NCI-H1436 (cell line): ENCODE data around the gene GBP5.
"Not testable (repeated sequence)": the region's sequence is repeated elsewhere in the genome, so short reads cannot be mapped to it uniquely, and the experiment has no call there.

ENCODE experiments used
- DNase-seq: peaks from one replicate; lab custom pipeline; 2025; lab: John Stamatoyannopoulos, UW

GBP5 gene

GRCh38 chr1:89272269-89273041 is at the start of gene GBP5:
Gene GBP5, minus strand, starts transcription at chr1:89272860. Its CDS starts 3,305 bp downstream, at chr1:89269555.
- DNase-seq = not testable (repeated sequence)

GRCh38 chr1:89322402-89322801 is 49.7 kb upstream of the GBP5 start:
- no peak for DNase-seq

GRCh38 chr1:89312572-89312971 is 39.9 kb upstream of the GBP5 start:
- no peak for DNase-seq

- DNase-seq = no peak
These were observed 39.1 kb upstream of the GBP5 start for GRCh38 chr1:89311757-89312156.

GRCh38 chr1:89310976-89311375 is 38.3 kb upstream of the GBP5 start:
- DNase-seq = no peak

GRCh38 chr1:89310505-89310904 is 37.8 kb upstream of the GBP5 start:
- DNase-seq = no peak

- no peak for DNase-seq
These were observed 37.2 kb upstream of the GBP5 start for GRCh38 chr1:89309828-89310227.

- no peak for DNase-seq
These were observed 33.6 kb upstream of the GBP5 start for GRCh38 chr1:89306273-89306672.

- no peak for DNase-seq
These were observed 32.8 kb upstream of the GBP5 start for GRCh38 chr1:89305493-89305892.

- DNase-seq = no peak
These were observed 32.0 kb upstream of the GBP5 start for GRCh38 chr1:89304572-89305230.

GRCh38 chr1:89302697-89303332 is 30.2 kb upstream of the GBP5 start:
- DNase-seq = no peak

GRCh38 chr1:89299739-89300463 is 27.2 kb upstream of the GBP5 start:
- DNase-seq = not testable (repeated sequence)

- DNase-seq = no peak
These were observed 25.8 kb upstream of the GBP5 start for GRCh38 chr1:89298461-89298860.

- no peak for DNase-seq
These were observed 22.5 kb upstream of the GBP5 start for GRCh38 chr1:89295187-89295586.

GRCh38 chr1:89291276-89291675 is 18.6 kb upstream of the GBP5 start:
- no peak for DNase-seq

- no peak for DNase-seq
These were observed 15.3 kb upstream of the GBP5 start for GRCh38 chr1:89288051-89288340.

GRCh38 chr1:89287181-89288050 is 14.8 kb upstream of the GBP5 start:
- no peak for DNase-seq

- DNase-seq = no peak
These were observed 14.0 kb upstream of the GBP5 start for GRCh38 chr1:89286549-89287180.

- no peak for DNase-seq
These were observed 13.2 kb upstream of the GBP5 start for GRCh38 chr1:89285745-89286380.

- not testable (repeated sequence) for DNase-seq
These were observed 11.6 kb upstream of the GBP5 start for GRCh38 chr1:89284078-89284763.
